GM23338 (cell line): ENCODE results near the gene GSC2. TPM values are rescaled to one million over a fixed set of nuclear protein-coding genes. Genes with fewer than 3 reads are reported as not detected.

Experiments used
- ATAC-seq: fragments of 200-7000 bp; cut with Tn5 transposase; 3 replicates; pipeline ENCODE4 v1.9.1; 2020
- DNase-seq: peaks from one replicate; pipeline ENCODE4 v3.0.0-alpha.2; 2015; ENCODE audit warnings: low spot score
- H2AFZ ChIP-seq: fragments of 200-600 bp; sonication (generic); 2 replicates; pipeline ENCODE4 v1.8.0; 2016; ENCODE audit warnings: antibody characterized with exemption, mild to moderate bottlenecking, moderate library complexity
- H3F3A ChIP-seq: fragments of 200-600 bp; sonication (generic); replicated peaks from 2 replicates; pipeline ENCODE4 v1.8.0; 2017; ENCODE audit warnings: antibody characterized with exemption, mixed run types, low read depth
- H3K27ac ChIP-seq: fragments of 200-600 bp; sonication (generic); 2 replicates; pipeline ENCODE4 v1.6.1; 2016; ENCODE audit warnings: low read depth
- H3K27me3 ChIP-seq: fragments of 200-600 bp; sonication (generic); 2 replicates; pipeline ENCODE4 v1.8.0; 2016; ENCODE audit warnings: mild to moderate bottlenecking, mixed run types, moderate library complexity; ENCODE audit not compliant: insufficient read depth
- H3K36me3 ChIP-seq: fragments of 200-600 bp; sonication (generic); 2 replicates; pipeline ENCODE4 v1.8.0; 2016; ENCODE audit warnings: mild to moderate bottlenecking; ENCODE audit not compliant: insufficient read depth
- H3K4me1 ChIP-seq: fragments of 200-600 bp; sonication (generic); 2 replicates; pipeline ENCODE4 v1.8.0; 2016; ENCODE audit warnings: mild to moderate bottlenecking, moderate library complexity; ENCODE audit not compliant: insufficient read depth
- H3K4me2 ChIP-seq: fragments of 200-600 bp; sonication (generic); 2 replicates; pipeline ENCODE4 v1.7.1; 2017; ENCODE audit warnings: mixed run types
- H3K4me3 ChIP-seq: fragments of 200-600 bp; sonication (generic); 2 replicates; pipeline ENCODE4 v1.6.1; 2016; ENCODE audit warnings: mixed run types
- H3K79me2 ChIP-seq: fragments of 200-600 bp; sonication (generic); replicated peaks from 2 replicates; pipeline ENCODE4 v1.8.0; 2017; ENCODE audit warnings: mild to moderate bottlenecking; ENCODE audit not compliant: insufficient read depth
- H3K9me2 ChIP-seq: fragments of 200-600 bp; sonication (generic); 2 replicates; pipeline ENCODE4 v1.8.0; 2017; ENCODE audit not compliant: insufficient read depth
- H4K20me1 ChIP-seq: fragments of 200-600 bp; sonication (generic); replicated peaks from 2 replicates; pipeline ENCODE4 v1.8.0; 2017; ENCODE audit warnings: mild to moderate bottlenecking; ENCODE audit not compliant: insufficient read depth
- H3K27ac Mint-ChIP-seq: 2 replicates; pipeline ENCODE4 v1.8.0; 2020; ENCODE audit warnings: inconsistent platforms, mild to moderate bottlenecking, moderate library complexity, mixed read lengths
- H3K27me3 Mint-ChIP-seq: 3 replicates; pipeline ENCODE4 v1.8.0; 2022; ENCODE audit warnings: low read depth, mild to moderate bottlenecking, moderate library complexity, mixed read lengths, inconsistent platforms; ENCODE audit not compliant: insufficient read depth, poor library complexity
- H3K36me3 Mint-ChIP-seq: 3 replicates; pipeline ENCODE4 v1.8.0; 2021; ENCODE audit warnings: low read depth, mild to moderate bottlenecking, inconsistent platforms, moderate library complexity, mixed read lengths
- H3K4me1 Mint-ChIP-seq: 3 replicates; pipeline ENCODE4 v1.8.0; 2020; ENCODE audit warnings: mild to moderate bottlenecking, inconsistent platforms, mixed read lengths
- H3K4me3 Mint-ChIP-seq: 3 replicates; pipeline ENCODE4 v1.8.0; 2021; ENCODE audit warnings: moderate library complexity, mild to moderate bottlenecking, inconsistent platforms, mixed read lengths
- H3K9me3 Mint-ChIP-seq: 3 replicates; pipeline ENCODE4 v1.8.0; 2020; ENCODE audit warnings: moderate library complexity, mild to moderate bottlenecking, inconsistent platforms, mixed read lengths
- CREB1 ChIP-seq: fragments of 250-450 bp; sonication (Bioruptor Pico); IDR thresholded peaks from 2 replicates; pipeline ENCODE4 v1.5.0; 2020; ENCODE audit warnings: low read depth, mild to moderate bottlenecking, moderate library complexity
- EZH2 ChIP-seq: fragments of 200-600 bp; sonication (generic); IDR thresholded peaks from one replicate; pipeline ENCODE4 v1.8.0; 2017; ENCODE audit warnings: antibody characterized with exemption, mild to moderate bottlenecking, low read depth; ENCODE audit not compliant: unreplicated experiment
- NANOG ChIP-seq: IDR thresholded peaks from 2 replicates; pipeline ENCODE4 v1.6.1; 2016; ENCODE audit warnings: antibody characterized with exemption, borderline replicate concordance
- polyA plus RNA-seq: library from polyadenylated mRNA; unstranded; fragments of >200 nt; fragmentation: Nextera tagmentation; extraction: Ambion mirVana; gene quantifications from 2 replicates; pipeline ENCODE4 v1.2.1, GENCODE V29; 2016
- total RNA-seq: library from RNA; depleted of rRNA; stranded (reverse); fragments of >200 nt; shearing (Covaris generic); gene quantifications from 2 replicates; pipeline ENCODE4 v1.2.3, GENCODE V29; 2014
- TF ChIP-seq, protein P1 (sequence below): fragments of 250-450 bp; sonication (Bioruptor Pico); IDR thresholded peaks from 2 replicates; pipeline ENCODE4 v1.5.0; 2020; ENCODE audit warnings: mild to moderate bottlenecking, moderate library complexity
- TF ChIP-seq, protein P2 (sequence below): IDR thresholded peaks from 2 replicates; pipeline ENCODE4 v1.6.1; 2016; ENCODE audit warnings: antibody characterized with exemption
- TF ChIP-seq, protein P3 (sequence below): IDR thresholded peaks from one replicate; pipeline ENCODE4 v1.6.1; 2018; ENCODE audit warnings: antibody characterized with exemption; ENCODE audit not compliant: unreplicated experiment

Gene GSC2
- total and polyA plus RNA-seq, 2 experiments from 2014 or later = not detected

DNA sequence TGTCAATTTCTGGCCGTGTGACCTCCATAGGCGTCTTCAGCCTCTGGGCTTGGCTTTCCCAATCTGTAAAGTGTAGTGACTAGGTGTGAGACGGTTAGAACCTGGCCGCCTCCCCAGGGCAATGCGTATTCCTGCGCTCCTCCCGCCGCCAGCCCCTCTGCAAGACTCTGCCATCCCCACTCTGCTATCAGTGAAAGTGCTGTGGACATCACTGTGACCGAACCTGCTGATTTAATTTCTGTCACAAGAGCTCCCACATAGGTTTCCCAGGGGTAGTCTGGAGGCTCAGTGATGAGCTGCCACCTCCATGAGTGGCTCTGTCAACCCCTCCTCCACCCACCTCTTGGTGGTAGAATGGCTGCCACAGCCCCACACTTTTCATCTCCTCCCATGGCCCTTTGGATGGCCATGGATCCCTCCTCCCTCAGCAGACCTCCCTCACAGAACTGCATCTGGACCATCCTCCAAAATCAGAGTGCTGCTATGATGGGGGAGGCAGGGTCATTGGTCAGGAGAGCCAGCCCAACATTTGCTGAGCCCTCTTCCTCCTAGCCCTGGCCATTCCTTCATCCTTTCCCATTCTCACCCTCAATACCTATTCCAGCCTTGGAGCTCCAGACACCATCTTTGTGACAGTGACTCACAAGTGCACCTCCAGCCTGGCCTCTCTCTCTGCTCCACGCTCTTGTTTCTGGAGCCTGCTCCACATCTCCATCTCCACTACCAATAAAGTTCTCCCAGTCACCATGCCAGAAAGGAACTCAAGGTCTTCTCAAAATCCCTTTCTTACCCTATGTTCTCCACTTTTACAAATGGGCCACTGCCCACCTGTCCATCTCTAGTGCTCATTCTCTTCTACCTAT is 1.5 kb upstream of the GSC2 start (continued):
- TF ChIP-seq, protein P1, sequence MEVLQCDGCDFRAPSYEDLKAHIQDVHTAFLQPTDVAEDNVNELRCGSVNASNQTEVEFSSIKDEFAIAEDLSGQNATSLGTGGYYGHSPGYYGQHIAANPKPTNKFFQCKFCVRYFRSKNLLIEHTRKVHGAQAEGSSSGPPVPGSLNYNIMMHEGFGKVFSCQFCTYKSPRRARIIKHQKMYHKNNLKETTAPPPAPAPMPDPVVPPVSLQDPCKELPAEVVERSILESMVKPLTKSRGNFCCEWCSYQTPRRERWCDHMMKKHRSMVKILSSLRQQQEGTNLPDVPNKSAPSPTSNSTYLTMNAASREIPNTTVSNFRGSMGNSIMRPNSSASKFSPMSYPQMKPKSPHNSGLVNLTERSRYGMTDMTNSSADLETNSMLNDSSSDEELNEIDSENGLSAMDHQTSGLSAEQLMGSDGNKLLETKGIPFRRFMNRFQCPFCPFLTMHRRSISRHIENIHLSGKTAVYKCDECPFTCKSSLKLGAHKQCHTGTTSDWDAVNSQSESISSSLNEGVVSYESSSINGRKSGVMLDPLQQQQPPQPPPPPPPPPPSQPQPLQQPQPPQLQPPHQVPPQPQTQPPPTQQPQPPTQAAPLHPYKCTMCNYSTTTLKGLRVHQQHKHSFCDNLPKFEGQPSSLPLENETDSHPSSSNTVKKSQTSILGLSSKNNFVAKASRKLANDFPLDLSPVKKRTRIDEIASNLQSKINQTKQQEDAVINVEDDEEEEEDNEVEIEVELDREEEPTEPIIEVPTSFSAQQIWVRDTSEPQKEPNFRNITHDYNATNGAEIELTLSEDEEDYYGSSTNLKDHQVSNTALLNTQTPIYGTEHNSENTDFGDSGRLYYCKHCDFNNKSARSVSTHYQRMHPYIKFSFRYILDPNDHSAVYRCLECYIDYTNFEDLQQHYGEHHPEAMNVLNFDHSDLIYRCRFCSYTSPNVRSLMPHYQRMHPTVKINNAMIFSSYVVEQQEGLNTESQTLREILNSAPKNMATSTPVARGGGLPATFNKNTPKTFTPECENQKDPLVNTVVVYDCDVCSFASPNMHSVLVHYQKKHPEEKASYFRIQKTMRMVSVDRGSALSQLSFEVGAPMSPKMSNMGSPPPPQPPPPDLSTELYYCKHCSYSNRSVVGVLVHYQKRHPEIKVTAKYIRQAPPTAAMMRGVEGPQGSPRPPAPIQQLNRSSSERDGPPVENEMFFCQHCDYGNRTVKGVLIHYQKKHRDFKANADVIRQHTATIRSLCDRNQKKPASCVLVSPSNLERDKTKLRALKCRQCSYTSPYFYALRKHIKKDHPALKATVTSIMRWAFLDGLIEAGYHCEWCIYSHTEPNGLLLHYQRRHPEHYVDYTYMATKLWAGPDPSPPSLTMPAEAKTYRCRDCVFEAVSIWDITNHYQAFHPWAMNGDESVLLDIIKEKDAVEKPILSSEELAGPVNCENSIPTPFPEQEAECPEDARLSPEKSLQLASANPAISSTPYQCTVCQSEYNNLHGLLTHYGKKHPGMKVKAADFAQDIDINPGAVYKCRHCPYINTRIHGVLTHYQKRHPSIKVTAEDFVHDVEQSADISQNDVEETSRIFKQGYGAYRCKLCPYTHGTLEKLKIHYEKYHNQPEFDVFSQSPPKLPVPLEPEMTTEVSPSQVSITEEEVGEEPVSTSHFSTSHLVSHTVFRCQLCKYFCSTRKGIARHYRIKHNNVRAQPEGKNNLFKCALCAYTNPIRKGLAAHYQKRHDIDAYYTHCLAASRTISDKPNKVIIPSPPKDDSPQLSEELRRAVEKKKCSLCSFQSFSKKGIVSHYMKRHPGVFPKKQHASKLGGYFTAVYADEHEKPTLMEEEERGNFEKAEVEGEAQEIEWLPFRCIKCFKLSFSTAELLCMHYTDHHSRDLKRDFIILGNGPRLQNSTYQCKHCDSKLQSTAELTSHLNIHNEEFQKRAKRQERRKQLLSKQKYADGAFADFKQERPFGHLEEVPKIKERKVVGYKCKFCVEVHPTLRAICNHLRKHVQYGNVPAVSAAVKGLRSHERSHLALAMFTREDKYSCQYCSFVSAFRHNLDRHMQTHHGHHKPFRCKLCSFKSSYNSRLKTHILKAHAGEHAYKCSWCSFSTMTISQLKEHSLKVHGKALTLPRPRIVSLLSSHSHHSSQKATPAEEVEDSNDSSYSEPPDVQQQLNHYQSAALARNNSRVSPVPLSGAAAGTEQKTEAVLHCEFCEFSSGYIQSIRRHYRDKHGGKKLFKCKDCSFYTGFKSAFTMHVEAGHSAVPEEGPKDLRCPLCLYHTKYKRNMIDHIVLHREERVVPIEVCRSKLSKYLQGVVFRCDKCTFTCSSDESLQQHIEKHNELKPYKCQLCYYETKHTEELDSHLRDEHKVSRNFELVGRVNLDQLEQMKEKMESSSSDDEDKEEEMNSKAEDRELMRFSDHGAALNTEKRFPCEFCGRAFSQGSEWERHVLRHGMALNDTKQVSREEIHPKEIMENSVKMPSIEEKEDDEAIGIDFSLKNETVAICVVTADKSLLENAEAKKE (CRISPR knock-in tag) = no peak
- TF ChIP-seq, protein P2, sequence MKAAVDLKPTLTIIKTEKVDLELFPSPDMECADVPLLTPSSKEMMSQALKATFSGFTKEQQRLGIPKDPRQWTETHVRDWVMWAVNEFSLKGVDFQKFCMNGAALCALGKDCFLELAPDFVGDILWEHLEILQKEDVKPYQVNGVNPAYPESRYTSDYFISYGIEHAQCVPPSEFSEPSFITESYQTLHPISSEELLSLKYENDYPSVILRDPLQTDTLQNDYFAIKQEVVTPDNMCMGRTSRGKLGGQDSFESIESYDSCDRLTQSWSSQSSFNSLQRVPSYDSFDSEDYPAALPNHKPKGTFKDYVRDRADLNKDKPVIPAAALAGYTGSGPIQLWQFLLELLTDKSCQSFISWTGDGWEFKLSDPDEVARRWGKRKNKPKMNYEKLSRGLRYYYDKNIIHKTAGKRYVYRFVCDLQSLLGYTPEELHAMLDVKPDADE = no peak
- no peak for TF ChIP-seq NANOG
- TF ChIP-seq CREB1 = no peak

DNA sequence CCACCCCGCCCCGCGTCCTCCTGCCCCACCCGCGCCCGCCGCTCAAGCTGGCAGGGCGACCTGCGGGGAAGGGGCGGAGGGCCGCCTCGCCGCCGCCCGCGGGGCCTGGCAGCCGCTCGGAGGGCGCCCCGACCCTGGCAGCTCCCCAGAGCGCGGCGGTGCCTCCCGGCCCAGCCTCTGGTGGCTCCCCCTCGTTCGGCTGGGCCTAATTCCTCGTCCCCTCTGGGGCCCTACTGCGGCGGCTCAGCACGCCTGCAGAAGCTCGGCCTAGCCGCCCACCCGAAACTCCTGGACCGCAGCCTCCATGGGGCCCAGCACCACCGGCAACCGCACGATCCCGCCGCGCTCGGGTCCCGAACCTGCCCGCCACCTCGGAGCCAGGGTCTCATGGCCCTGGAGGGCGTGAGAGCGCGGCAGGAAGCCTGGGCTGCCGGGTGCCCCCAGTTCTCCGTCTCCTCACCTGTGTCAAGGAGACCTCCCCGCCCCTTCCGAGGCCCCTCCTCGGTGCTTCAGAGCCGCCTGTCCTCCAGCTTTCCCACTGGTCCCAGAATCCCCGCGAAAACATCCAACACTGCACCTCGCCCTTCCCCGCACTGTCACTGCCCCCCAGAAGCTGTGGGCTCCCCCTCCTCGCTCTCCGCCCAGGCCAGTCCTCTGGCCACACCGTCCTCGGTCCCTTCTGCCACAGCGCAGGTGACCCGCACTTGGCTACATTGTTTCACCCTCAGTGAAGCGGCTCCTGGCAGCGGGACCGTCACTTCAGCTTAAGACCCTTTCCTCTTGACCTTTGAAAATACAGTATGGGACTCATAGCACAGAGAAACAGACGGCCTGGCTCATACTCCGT is 613 bp upstream of the GSC2 start:
- peak overlapping the region; percentile 65 for H3K4me3 Mint-ChIP-seq
- H3K27ac ChIP-seq = no peak overlapping the region
- peak; percentile 89 for TF ChIP-seq EZH2
- TF ChIP-seq, protein P3, sequence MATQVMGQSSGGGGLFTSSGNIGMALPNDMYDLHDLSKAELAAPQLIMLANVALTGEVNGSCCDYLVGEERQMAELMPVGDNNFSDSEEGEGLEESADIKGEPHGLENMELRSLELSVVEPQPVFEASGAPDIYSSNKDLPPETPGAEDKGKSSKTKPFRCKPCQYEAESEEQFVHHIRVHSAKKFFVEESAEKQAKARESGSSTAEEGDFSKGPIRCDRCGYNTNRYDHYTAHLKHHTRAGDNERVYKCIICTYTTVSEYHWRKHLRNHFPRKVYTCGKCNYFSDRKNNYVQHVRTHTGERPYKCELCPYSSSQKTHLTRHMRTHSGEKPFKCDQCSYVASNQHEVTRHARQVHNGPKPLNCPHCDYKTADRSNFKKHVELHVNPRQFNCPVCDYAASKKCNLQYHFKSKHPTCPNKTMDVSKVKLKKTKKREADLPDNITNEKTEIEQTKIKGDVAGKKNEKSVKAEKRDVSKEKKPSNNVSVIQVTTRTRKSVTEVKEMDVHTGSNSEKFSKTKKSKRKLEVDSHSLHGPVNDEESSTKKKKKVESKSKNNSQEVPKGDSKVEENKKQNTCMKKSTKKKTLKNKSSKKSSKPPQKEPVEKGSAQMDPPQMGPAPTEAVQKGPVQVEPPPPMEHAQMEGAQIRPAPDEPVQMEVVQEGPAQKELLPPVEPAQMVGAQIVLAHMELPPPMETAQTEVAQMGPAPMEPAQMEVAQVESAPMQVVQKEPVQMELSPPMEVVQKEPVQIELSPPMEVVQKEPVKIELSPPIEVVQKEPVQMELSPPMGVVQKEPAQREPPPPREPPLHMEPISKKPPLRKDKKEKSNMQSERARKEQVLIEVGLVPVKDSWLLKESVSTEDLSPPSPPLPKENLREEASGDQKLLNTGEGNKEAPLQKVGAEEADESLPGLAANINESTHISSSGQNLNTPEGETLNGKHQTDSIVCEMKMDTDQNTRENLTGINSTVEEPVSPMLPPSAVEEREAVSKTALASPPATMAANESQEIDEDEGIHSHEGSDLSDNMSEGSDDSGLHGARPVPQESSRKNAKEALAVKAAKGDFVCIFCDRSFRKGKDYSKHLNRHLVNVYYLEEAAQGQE = no peak
- no peaks in the 10 kb centered on the region; the same call in 1 of the 2 replicates for H3K4me1 ChIP-seq
- H4K20me1 ChIP-seq = no peaks in the 10 kb centered on the region
- H3K36me3 ChIP-seq = no peaks in the 10 kb centered on the region
- H3K79me2 ChIP-seq = no peaks in the 10 kb centered on the region
- peaks cover 71% of the 10 kb centered on the region for H3K27me3 Mint-ChIP-seq
- DNase-seq (no peak), ATAC-seq (peak; percentile 5; the same call in 2 of the 3 replicates)
- peak overlapping the region; percentile 73 for H3K4me2 ChIP-seq
- H3K36me3 Mint-ChIP-seq = peaks cover 3% of the 10 kb centered on the region; the same call in 1 of the 3 replicates
- H3K27me3 ChIP-seq = peaks cover 83% of the 10 kb centered on the region
- H3K27ac Mint-ChIP-seq = no peak overlapping the region
- H3K9me2 ChIP-seq = no peaks in the 10 kb centered on the region
- peaks cover 19% of the 10 kb centered on the region for H3K4me1 Mint-ChIP-seq
- peak overlapping the region; percentile 47 for H3K4me3 ChIP-seq
- H2AFZ ChIP-seq = peak overlapping the region; percentile 63; the same call in 1 of the 2 replicates
- peaks cover 10% of the 10 kb centered on the region; the same call in 2 of the 3 replicates for H3K9me3 Mint-ChIP-seq
- H3F3A ChIP-seq = 0 out of 2 replicates have a peak, but pooled peaks cover 18% of the 10 kb centered on the region
